Stimulated activated CD4-positive, alpha-beta T cell treated with anti-CD3 and anti-CD28 coated beads, Interleukin-4, amount 100 ng/mL, for 1 hour (primary cell): ENCODE data around the gene RPA3.
A peak's percentile ranks its signal among the peaks of the same experiment; 100 is the strongest.

Experiments used
- DNase-seq: peaks from one replicate; pipeline ENCODE4 v3.0.0-alpha.2; 2020

The RPA3 gene

GRCh38 chr7:7650682-7651206, 67.7 kb downstream of the RPA3 start:
- DNase-seq, result no peak

GRCh38 chr7:7647495-7648036, 70.8 kb downstream of the RPA3 start:
- no peak for DNase-seq

GRCh38 chr7:7642081-7642480, 76.3 kb downstream of the RPA3 start:
- DNase-seq, result no peak

DNA sequence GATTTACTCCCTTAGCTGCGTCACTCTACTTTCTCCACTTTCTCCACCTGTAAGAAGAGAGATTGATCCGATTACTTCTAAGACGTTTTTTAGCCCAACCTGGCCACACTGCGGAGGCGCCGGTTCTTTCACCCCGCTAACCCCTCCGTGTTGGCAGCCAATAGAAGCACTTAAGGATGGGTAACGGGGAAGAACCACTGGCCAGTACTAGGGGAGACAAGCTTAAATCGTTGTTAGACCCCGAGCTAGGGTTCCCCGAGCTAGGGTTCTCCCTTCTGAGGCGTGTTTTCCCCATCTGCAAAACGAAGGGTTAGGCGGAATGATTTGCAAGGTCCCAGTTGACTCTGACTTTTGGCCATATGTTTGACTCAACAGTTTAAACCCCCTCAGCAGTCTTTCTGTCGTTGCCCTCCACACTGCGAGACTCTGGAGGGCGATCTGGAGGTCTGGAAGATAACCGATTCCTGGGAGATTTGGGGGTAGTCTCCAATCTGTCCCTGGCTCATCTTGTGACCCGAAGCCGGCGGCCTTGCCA, 77.2 kb downstream of the RPA3 start:
- no peak for DNase-seq

DNA sequence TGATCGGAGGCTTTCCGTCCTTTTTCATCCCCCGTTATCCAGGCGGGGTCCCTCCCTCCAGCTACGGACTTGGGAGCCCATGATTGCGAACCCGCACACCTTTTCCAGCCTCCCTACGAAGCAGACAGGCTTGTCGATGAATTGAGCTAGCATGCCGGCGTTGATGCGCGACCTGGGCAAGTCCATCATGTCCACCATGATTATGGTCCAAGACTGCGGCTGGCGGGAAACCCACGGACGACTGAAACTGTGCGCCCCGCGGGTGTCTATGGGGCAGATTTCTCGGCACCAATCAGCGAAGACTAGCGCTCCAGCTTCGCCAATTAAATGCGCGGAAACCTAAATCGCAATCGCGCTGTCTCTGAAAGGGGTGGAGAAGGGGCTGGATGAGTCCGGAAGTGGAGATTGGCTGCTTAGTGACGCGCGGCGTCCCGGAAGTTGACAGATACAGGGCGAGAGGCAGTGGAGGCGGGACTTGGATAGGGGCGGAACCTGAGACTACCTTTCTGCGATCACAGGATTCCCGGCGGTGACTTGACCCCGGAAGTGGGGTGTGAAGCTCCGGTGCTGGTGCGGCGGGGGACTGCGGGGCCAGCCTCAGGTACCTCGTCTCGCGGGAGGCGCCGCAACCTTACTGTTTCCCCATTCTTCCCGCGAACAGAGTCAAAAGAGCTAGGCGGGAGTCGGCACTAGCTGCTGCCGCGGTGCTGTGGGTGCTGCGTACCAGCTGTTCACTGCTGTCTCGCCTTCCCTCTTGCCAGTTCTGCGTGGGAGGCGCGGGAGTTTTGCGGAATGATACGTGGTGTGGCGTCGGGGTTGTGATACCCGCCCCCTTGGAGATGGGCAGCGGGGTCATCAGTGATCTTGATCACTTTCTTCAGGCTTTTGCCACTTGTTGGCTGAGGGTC, 77.9 kb downstream of the RPA3 start, which contains the start of gene UMAD1:
Gene UMAD1, plus strand, starts transcription at position 532 of the 908 bp plus-strand sequence. CDS start 32,620 bp downstream, outside the sequence.
- peak; percentile 96 for DNase-seq

- no peak for DNase-seq
These were observed 78.6 kb downstream of the RPA3 start for GRCh38 chr7:7639847-7640220.

GRCh38 chr7:7639421-7639820, 79.0 kb downstream of the RPA3 start:
- DNase-seq, result no peak

GRCh38 chr7:7630626-7631329, 87.6 kb downstream of the RPA3 start:
- DNase-seq, result no peak

GRCh38 chr7:7628476-7628875, 89.9 kb downstream of the RPA3 start:
- no peak for DNase-seq

- DNase-seq, result no peak
These were observed 97.7 kb downstream of the RPA3 start for GRCh38 chr7:7620644-7621210.

DNA sequence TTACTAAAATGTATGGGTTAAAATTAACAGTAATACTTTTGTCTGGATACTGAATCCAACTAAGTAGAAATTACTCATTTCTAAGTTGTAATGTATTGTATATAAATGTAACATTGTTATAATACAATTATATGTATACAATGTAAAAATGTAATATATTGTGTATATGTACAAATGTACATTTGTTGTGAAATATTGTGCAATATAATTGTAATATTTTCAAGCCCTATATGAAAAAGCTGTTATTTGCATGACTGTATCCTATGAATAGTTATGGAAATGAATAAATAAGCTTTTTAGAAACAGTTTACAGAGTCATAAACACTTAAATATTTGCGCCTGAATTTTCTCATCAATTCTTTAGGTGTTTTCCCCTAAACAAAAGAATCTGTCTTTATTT, 98.2 kb downstream of the RPA3 start:
- DNase-seq, result no peak

GRCh38 chr7:7618410-7618809, 100.0 kb downstream of the RPA3 start:
- no peak for DNase-seq

DNA sequence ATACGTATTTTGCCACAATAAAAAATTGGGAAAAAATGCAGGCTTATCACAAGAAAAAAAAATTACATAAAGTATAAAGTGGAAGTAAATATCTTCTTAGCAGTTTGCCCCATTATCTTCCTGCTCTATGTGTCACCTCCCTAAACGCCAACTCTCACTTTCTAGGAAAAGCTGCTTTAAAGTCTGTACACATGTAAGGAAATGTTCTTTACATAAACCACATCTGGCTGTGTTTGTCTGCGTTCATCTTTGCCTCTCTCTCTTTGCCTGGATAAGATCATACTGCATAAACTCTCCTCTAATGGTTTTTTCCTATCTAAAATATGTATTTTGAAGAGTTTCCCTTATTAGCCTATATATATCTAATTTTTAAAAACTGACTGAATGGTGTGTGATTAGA, 100.9 kb downstream of the RPA3 start:
- DNase-seq, result no peak

DNA sequence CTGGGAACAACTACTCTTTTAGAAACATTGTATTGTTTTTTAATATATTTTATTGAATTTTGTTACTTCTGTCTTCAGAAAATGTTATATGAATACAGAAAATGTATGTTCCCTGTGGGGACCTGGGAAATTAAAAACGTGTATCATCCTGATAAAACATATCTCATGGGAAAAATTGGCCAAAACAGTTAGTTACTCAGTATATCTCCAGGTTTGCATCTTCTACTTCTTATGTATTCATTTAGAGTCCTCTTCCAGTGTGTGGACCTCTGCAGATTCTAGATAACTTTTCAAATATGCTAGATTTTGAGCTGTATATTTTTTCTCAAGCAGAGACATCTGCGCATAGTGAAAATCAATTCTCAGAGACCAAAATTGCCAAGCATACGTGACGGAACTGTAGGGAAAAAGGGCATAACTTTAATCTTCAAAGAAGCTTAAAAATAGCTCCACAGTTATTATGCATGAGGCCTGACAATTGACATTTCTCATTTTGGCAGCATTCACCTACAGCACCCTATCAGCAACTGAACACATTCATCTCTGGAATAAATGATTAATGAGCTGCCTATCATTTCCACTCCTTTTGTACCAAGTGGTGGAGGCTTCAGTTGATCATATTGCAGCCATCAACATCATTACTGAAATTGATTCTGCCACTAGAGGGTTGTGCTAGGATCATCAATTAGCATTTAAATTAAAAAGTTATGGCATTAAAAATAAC, 104.2 kb downstream of the RPA3 start:
- DNase-seq, result no peak

- no peak for DNase-seq
These were observed 105.2 kb downstream of the RPA3 start for GRCh38 chr7:7613210-7613609.

DNA sequence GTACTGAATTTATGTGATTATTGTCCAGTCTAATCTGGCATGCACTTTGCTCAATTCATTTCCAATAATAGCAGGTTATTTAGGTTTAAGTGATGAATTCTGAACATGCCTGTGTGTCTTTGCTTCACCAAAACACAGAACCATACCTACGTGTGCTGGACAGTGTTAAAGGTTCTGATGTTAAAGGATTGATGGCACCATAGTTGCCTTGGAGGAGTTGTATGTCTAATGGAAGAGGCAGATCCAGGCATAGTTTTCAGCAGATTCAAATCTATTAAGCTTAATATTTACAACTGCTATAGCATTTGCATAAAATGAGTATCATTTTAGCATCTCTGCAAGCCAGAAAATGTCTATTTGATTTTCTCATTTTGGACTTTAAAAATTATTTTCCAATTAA, 105.9 kb downstream of the RPA3 start:
- no peak for DNase-seq

DNA sequence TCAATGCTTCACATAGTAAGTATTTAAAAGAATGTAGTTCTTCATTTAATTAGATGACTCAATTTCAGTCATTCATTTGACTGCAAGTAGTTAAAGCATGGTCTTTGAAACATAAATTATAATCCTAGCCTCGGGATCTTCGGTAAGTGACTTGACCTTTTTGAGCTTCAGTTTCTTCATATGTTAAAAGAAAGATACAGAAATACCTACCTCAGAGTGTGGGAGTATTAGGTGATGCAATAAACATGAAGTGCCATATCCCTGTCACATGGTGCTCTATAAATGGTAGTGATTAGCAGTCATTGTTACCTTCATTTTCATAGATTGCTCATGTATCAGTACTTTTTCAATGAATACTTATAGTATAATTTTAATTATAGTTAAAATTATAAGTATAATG, 109.1 kb downstream of the RPA3 start:
- DNase-seq, result no peak

DNA sequence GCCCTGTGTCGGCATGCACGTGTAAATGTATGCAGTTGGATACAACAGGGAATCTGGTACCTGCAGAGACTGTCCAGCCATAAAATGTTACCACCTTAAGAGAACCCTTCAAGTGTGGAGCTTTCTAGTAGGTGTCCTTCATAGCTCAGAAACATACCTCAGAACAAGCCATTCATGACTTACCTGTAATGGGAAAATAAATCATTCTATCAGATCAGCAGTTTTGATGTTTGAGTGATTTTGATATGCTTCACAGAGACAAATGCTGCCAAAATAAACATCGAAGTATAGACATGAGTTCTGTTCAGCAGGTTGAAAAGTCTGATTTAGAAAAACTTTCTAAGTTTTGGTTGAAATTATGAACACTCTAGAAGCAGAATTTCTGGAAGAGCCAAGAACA, 111.4 kb downstream of the RPA3 start:
- no peak for DNase-seq

DNA sequence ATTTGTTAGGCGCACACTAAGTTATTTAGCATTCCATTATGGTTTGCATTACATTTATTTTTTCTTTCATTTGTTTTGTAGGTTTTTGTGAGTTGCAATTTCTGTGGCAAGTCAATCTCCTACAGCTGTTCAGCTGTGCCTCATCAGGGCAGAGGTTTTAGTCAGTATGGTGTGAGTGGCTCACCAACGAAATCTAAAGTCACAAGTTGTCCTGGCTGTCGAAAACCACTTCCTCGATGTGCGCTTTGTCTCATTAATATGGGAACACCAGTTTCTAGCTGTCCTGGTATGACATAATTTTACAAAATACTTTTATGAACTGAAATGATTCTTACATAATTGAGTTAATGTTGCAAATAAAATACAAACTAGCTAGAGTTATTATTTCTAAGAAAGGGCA, 122.2 kb downstream of the RPA3 start:
- DNase-seq, result no peak

GRCh38 chr7:7595451-7595850, 123.0 kb downstream of the RPA3 start:
- DNase-seq, result no peak
